A549 (cell line): ENCODE results near the gene RNMT. TPM values are rescaled to one million over a fixed set of nuclear protein-coding genes. Genes with fewer than 3 reads are reported as not detected.

Experiments
- ATAC-seq, 2 experiments: fragments of 200-7000 bp in 1 of 2; fragments of >200 bp in 1 of 2; cut with Nextera tagmentation in 1 of 2; cut with Tn5 transposase in 1 of 2; 3 replicates each; pipeline versions ENCODE4 v1.8.0 to v1.9.1; 2018 to 2020; ENCODE audit warnings: mild to moderate bottlenecking in 1 of 2, moderate library complexity in 1 of 2
- CTCF ChIA-PET: fragments of 300-600 bp; sonication (Branson Sonifier 250); formaldehyde crosslinking; extraction: SDS; loops from one replicate; lab custom pipeline; 2021; ENCODE audit warnings: antibody characterized with exemption, inconsistent platforms; lab: Yijun Ruan, JAX
- POLR2A ChIA-PET: fragments of 350-600 bp; formaldehyde crosslinking; extraction: SDS; loops from one replicate; lab custom pipeline; 2021; ENCODE audit warnings: antibody characterized with exemption, inconsistent platforms; lab: Yijun Ruan, JAX
- DNase-seq, 2 experiments: peaks; one replicate each; pipeline versions ENCODE4 v3.0.0 to v3.0.0-alpha.2; 2011 to 2016; ENCODE audit warnings: low read depth in 1 of 2, low spot score in 1 of 2
- FAIRE-seq: peaks from 2 replicates; lab custom pipeline; 2011; peaks lifted over from hg19 to GRCh38; lab: Jason Lieb, UNC
- H3K27ac ChIP-seq, 2 experiments: fragments of >200 bp; sonication (Bioruptor Twin); formaldehyde crosslinking; 3 replicates each; pipeline ENCODE4 v1.5.1; 2016 to 2017
- H3K4me1 ChIP-seq: fragments of >200 bp; sonication (Bioruptor Twin); formaldehyde crosslinking; 3 replicates; pipeline ENCODE4 v1.6.1; 2016
- H3K4me2 ChIP-seq: fragments of >200 bp; sonication (Bioruptor Twin); formaldehyde crosslinking; 3 replicates; pipeline ENCODE4 v1.6.1; 2016
- H3K4me3 ChIP-seq: fragments of >200 bp; sonication (Bioruptor Twin); formaldehyde crosslinking; 3 replicates; pipeline ENCODE4 v1.5.1; 2016
- H3K9me3 ChIP-seq: fragments of >200 bp; sonication (Bioruptor Twin); formaldehyde crosslinking; 3 replicates; pipeline ENCODE4 v1.6.1; 2016
- EHF ChIP-seq: fragments of 250-450 bp; sonication (Bioruptor Pico); IDR thresholded peaks from 2 replicates; pipeline ENCODE4 v1.5.0; 2020; ENCODE audit warnings: mild to moderate bottlenecking
- EHMT2 ChIP-seq: fragments of 200-600 bp; sonication (generic); IDR thresholded peaks from 2 replicates; pipeline ENCODE4 v1.6.1; 2016; ENCODE audit warnings: antibody characterized with exemption, low read depth, mild to moderate bottlenecking, moderate library complexity
- ELK1 ChIP-seq: fragments of 150-350 bp; IDR thresholded peaks from 2 replicates; pipeline ENCODE4 v1.6.1; 2014; ENCODE audit warnings: low read depth, mild to moderate bottlenecking, low read length
- EP300 ChIP-seq, 2 experiments: fragments of >200 bp; sonication (Bioruptor Twin); formaldehyde crosslinking; IDR thresholded peaks; 2 replicates in 1 of 2; 3 replicates in 1 of 2; pipeline ENCODE4 v1.6.1; 2016 to 2017
- FOSB ChIP-seq: fragments of 250-450 bp; sonication (Bioruptor Pico); IDR thresholded peaks from 2 replicates; pipeline ENCODE4 v1.5.0; 2020; ENCODE audit warnings: mild to moderate bottlenecking, moderate library complexity
- FOSL2 ChIP-seq, 2 experiments: fragments of 450-650 bp in 1 of 2; fragments of >200 bp in 1 of 2; sonication (Bioruptor Twin) in 1 of 2; formaldehyde crosslinking; IDR thresholded peaks; 2 replicates each; pipeline versions ENCODE4 v1.5.0 to v1.6.1; 2016 to 2020; ENCODE audit warnings: mild to moderate bottlenecking in 1 of 2, moderate library complexity in 1 of 2
- GATA3 ChIP-seq: IDR thresholded peaks from 2 replicates; pipeline ENCODE4 v1.6.1; 2012; ENCODE audit warnings: borderline replicate concordance
- HDAC2 ChIP-seq: fragments of 200-600 bp; sonication (generic); IDR thresholded peaks from 2 replicates; pipeline ENCODE4 v1.6.1; 2016
- HES2 ChIP-seq: fragments of >200 bp; sonication (Bioruptor Twin); formaldehyde crosslinking; IDR thresholded peaks from 2 replicates; pipeline ENCODE4 v1.6.1; 2016
- HOXA7 ChIP-seq: fragments of 250-450 bp; sonication (Bioruptor Pico); IDR thresholded peaks from 2 replicates; pipeline ENCODE4 v1.5.0; 2020; ENCODE audit warnings: mild to moderate bottlenecking, moderate library complexity
- HOXB5 ChIP-seq: fragments of 250-450 bp; sonication (Bioruptor Pico); IDR thresholded peaks from 2 replicates; pipeline ENCODE4 v1.5.0; 2020; ENCODE audit warnings: mild to moderate bottlenecking, moderate library complexity
- JUN ChIP-seq, 2 experiments: fragments of >200 bp; sonication (Bioruptor Twin); formaldehyde crosslinking; IDR thresholded peaks; 2 replicates in 1 of 2; 3 replicates in 1 of 2; pipeline ENCODE4 v1.6.1; 2016 to 2017
- KDM1A ChIP-seq: fragments of 200-600 bp; sonication (generic); IDR thresholded peaks from 2 replicates; pipeline ENCODE4 v1.6.1; 2016; ENCODE audit warnings: low read depth, mild to moderate bottlenecking
- MAZ ChIP-seq: fragments of 150-350 bp; IDR thresholded peaks from 2 replicates; pipeline ENCODE4 v1.6.1; 2014; ENCODE audit warnings: antibody characterized with exemption, low read depth, low read length, borderline replicate concordance
- NFE2L2 ChIP-seq: fragments of 150-350 bp; conservative IDR thresholded peaks from 2 replicates; pipeline ENCODE4 v1.6.1; 2014; ENCODE audit warnings: low read length
- NR3C1 ChIP-seq: fragments of >200 bp; sonication (Bioruptor Twin); formaldehyde crosslinking; IDR thresholded peaks from 3 replicates; pipeline ENCODE4 v1.6.1; 2017
- PHF8 ChIP-seq: fragments of 200-600 bp; sonication (generic); IDR thresholded peaks from 2 replicates; pipeline ENCODE4 v1.6.1; 2016; ENCODE audit warnings: low read depth, mild to moderate bottlenecking, antibody characterized with exemption, moderate library complexity, borderline replicate concordance
- POLR2A ChIP-seq: IDR thresholded peaks from 2 replicates; pipeline ENCODE4 v1.6.1; 2012; ENCODE audit warnings: mild to moderate bottlenecking, low read length
- RARB ChIP-seq: fragments of 250-450 bp; sonication (Bioruptor Pico); IDR thresholded peaks from 2 replicates; pipeline ENCODE4 v1.8.0; 2021; ENCODE audit warnings: mild to moderate bottlenecking, moderate library complexity
- RCOR1 ChIP-seq: fragments of 150-350 bp; IDR thresholded peaks from 2 replicates; pipeline ENCODE4 v1.6.1; 2014; ENCODE audit warnings: antibody characterized with exemption, low read length, low read depth
- RNF2 ChIP-seq: fragments of 200-600 bp; sonication (generic); IDR thresholded peaks from 2 replicates; pipeline ENCODE4 v1.6.1; 2016; ENCODE audit warnings: low read depth, mild to moderate bottlenecking, antibody characterized with exemption, moderate library complexity, borderline replicate concordance
- SMC3 ChIP-seq: fragments of >200 bp; sonication (Bioruptor Twin); formaldehyde crosslinking; IDR thresholded peaks from 3 replicates; pipeline ENCODE4 v1.6.1; 2018; ENCODE audit warnings: inconsistent platforms
- SREBF2 ChIP-seq: fragments of 450-650 bp; IDR thresholded peaks from 2 replicates; pipeline ENCODE4 v1.6.1; 2014; ENCODE audit warnings: mild to moderate bottlenecking, moderate library complexity
- TP53 ChIP-seq: fragments of 250-450 bp; sonication (Bioruptor Pico); IDR thresholded peaks from 2 replicates; pipeline ENCODE4 v1.5.0; 2021; ENCODE audit warnings: mild to moderate bottlenecking, moderate library complexity
- WGBS: methylation state at CpG from one replicate; pipeline ENCODE4 v1.1.6; 2017; ENCODE audit errors: missing lambda C conversion rate; 5-methylcytosine and 5-hydroxymethylcytosine counted together
- polyA plus RNA-seq, 4 experiments: library from polyadenylated mRNA; depleted of rRNA in 3 of 4; stranded (reverse); fragments of >200 nt; fragmentation: RNase III in 1 of 4; extraction: RNeasy Plus Mini Kit Qiagen cat#74134 plus additional on column Dnase treatment in 1 of 4; gene quantifications; 2 replicates in 3 of 4; 3 replicates in 1 of 4; pipeline ENCODE4 v1.2.3, GENCODE V29; 2011 to 2017
- TF ChIP-seq, protein P1 (sequence below): fragments of 450-650 bp; IDR thresholded peaks from 2 replicates; pipeline ENCODE4 v1.6.1; 2014; ENCODE audit warnings: antibody characterized with exemption
- TF ChIP-seq, protein P2 (sequence below): IDR thresholded peaks from 2 replicates; pipeline ENCODE4 v1.6.1; 2012
- TF ChIP-seq, protein P3 (sequence below): IDR thresholded peaks from 2 replicates; pipeline ENCODE4 v1.6.1; 2012; ENCODE audit warnings: low read depth, borderline replicate concordance
- TF ChIP-seq, protein P4 (sequence below): IDR thresholded peaks from 2 replicates; pipeline ENCODE4 v1.6.1; 2012

Gene RNMT
- polyA plus RNA-seq, 2 of the 4 experiments (the other 2 are of a cell fraction): 16.7 to 25.5 TPM

DNA sequence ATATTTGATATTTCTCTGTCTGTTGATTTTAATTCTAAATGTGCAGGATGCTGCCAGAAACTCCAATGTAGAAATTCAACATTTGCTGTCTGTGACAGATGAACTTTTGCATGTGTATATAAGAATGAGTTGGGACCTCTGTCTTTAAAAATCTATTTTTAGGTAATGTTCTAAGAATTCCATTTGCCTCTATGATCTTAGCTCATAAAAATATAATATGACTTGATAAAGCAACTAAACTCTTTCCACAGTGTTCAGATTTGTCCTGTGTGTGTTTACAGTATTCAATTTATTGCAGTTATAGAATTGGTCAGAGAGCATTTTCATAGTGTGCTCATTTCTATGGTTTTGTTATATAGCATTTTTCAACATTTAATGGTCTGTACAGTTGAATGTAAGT is 33.6 kb downstream of the RNMT start:
- DNase-seq: no peak
- TF ChIP-seq, protein P1, sequence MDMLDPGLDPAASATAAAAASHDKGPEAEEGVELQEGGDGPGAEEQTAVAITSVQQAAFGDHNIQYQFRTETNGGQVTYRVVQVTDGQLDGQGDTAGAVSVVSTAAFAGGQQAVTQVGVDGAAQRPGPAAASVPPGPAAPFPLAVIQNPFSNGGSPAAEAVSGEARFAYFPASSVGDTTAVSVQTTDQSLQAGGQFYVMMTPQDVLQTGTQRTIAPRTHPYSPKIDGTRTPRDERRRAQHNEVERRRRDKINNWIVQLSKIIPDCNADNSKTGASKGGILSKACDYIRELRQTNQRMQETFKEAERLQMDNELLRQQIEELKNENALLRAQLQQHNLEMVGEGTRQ: no peak
- TF ChIP-seq RCOR1 (no peak), MAZ (no peak), HDAC2 (no peak), FOSL2 (IDR thresholded peaks at IDR 0.05) (no peak), FOSL2 (CRISPR knock-in tag; IDR thresholded peaks at IDR 0.05) (no peak), JUN (IDR thresholded peaks at IDR 0.05) (no peak), EHMT2 (no peak), FOSB (CRISPR knock-in tag) (no peak), POLR2A (no peak), ELK1 (no peak), TP53 (CRISPR knock-in tag) (no peak), GATA3 (no peak), RNF2 (no peak), EHF (no peak), EP300 (IDR thresholded peaks at IDR 0.05) (no peak), RARB (no peak)
- TF ChIP-seq, protein P2, sequence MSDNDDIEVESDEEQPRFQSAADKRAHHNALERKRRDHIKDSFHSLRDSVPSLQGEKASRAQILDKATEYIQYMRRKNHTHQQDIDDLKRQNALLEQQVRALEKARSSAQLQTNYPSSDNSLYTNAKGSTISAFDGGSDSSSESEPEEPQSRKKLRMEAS: no peak
- ATAC-seq: no peak
- Histone ChIP-seq H3K4me3 (no peak overlapping the region), H3K27ac (no peak overlapping the region), H3K9me3 (no peaks in the 10 kb centered on the region), H3K4me2 (no peak overlapping the region), H3K4me1 (no peaks in the 10 kb centered on the region)
- FAIRE-seq: no peak
- POLR2A ChIA-PET: no interaction called here
- CTCF ChIA-PET: no interaction called here

GRCh38 chr18:13762690-13763439 is 36.4 kb downstream of the RNMT start:
- ChIA-PET CTCF (no interaction called here), POLR2A (no interaction called here)
- ATAC-seq (no peak), DNase-seq (no peak), FAIRE-seq (no peak)
- no peaks in the 10 kb centered on the region for H3K9me3 ChIP-seq
- WGBS: 95% methylated on average over 3 of the region's 3 CpGs
- H3K27ac ChIP-seq: no peak overlapping the region
- H3K4me3 ChIP-seq: no peak overlapping the region
- no peak overlapping the region for H3K4me2 ChIP-seq
- no peak for TF ChIP-seq NR3C1
- TF ChIP-seq, protein P1: no peak
- TF ChIP-seq HOXB5: no peak
- no peak for TF ChIP-seq HDAC2
- TF ChIP-seq, protein P3, sequence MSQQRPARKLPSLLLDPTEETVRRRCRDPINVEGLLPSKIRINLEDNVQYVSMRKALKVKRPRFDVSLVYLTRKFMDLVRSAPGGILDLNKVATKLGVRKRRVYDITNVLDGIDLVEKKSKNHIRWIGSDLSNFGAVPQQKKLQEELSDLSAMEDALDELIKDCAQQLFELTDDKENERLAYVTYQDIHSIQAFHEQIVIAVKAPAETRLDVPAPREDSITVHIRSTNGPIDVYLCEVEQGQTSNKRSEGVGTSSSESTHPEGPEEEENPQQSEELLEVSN: no peak
- no peaks in the 10 kb centered on the region for H3K4me1 ChIP-seq

GRCh38 chr18:13775058-13775457 is 48.6 kb downstream of the RNMT start:
- no peak for ATAC-seq
- POLR2A ChIA-PET: no interaction called here
- DNase-seq: no peak
- Histone ChIP-seq H3K4me2 (no peak overlapping the region), H3K4me3 (no peak overlapping the region), H3K4me1 (no peaks in the 10 kb centered on the region), H3K9me3 (no peaks in the 10 kb centered on the region), H3K27ac (no peak overlapping the region)
- no peak for FAIRE-seq
- WGBS: 34% methylated on average over 3 of the region's 3 CpGs
- CTCF ChIA-PET: no interaction called here
- TF ChIP-seq NFE2L2 (no peak), SREBF2 (no peak), SMC3 (no peak), EP300 (IDR thresholded peaks at IDR 0.05) (no peak), RARB (no peak), EHMT2 (no peak), HOXA7 (CRISPR knock-in tag) (no peak), HES2 (no peak), PHF8 (no peak), KDM1A (no peak)
- TF ChIP-seq, protein P4, sequence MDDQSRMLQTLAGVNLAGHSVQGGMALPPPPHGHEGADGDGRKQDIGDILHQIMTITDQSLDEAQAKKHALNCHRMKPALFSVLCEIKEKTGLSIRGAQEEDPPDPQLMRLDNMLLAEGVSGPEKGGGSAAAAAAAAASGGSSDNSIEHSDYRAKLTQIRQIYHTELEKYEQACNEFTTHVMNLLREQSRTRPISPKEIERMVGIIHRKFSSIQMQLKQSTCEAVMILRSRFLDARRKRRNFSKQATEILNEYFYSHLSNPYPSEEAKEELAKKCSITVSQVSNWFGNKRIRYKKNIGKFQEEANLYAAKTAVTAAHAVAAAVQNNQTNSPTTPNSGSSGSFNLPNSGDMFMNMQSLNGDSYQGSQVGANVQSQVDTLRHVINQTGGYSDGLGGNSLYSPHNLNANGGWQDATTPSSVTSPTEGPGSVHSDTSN: no peak
